Ectodermal cell (in vitro differentiated cells): ENCODE results near the gene FKBP4.

Experiments
- H3K27ac ChIP-seq: 2 replicates; pipeline ENCODE4 v1.7.0; 2013; ENCODE audit warnings: mild to moderate bottlenecking, low read depth, low read length; ENCODE audit not compliant: insufficient read depth, poor library complexity, severe bottlenecking
- H3K27me3 ChIP-seq: 2 replicates; pipeline ENCODE4 v1.7.0; 2013; ENCODE audit warnings: mild to moderate bottlenecking, low read length; ENCODE audit not compliant: insufficient read depth, control insufficient read depth, poor library complexity, severe bottlenecking
- H3K36me3 ChIP-seq: one replicate; pipeline ENCODE4 v1.7.0; 2013; ENCODE audit warnings: low read length; ENCODE audit not compliant: control insufficient read depth, insufficient read depth
- H3K4me1 ChIP-seq: one replicate; pipeline ENCODE4 v1.7.0; 2013; ENCODE audit warnings: low read length; ENCODE audit not compliant: control insufficient read depth, insufficient read depth
- H3K4me3 ChIP-seq: 2 replicates; pipeline ENCODE4 v1.7.0; 2013; ENCODE audit warnings: low read depth, low read length, control low read depth; ENCODE audit not compliant: insufficient read depth
- H3K9me3 ChIP-seq: 2 replicates; pipeline ENCODE4 v1.7.0; 2013; ENCODE audit warnings: mild to moderate bottlenecking, low read length, moderate library complexity; ENCODE audit not compliant: control insufficient read depth
- WGBS, 2 experiments: methylation state at CpG; one replicate each; pipeline ENCODE4 v1.1.7; 2013; ENCODE audit warnings: missing lambda C conversion rate in 2 of 2; 5-methylcytosine and 5-hydroxymethylcytosine counted together

Gene FKBP4

DNA sequence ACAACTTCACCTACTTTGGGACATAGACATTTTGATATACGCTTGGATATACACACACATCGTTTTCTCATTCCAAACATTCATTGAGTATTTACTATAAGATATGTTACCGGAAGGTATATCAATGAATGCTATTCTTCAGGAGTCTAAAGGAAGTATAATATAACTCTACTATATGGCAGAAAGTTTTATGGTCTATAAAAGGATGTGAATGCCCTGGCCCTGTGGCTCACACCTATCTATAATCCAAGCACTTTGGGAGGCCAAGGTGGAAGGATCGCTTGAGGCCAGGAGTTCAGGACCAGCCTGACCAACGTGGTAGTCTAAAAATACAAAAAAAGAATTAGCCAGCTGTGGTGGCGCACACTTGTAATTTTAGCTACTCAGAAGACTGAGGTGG, 34.5 kb downstream of the FKBP4 start:
- H3K9me3 ChIP-seq = no peaks in the 10 kb centered on the region
- H3K27me3 ChIP-seq = no peaks in the 10 kb centered on the region
- H3K27ac ChIP-seq = no peak overlapping the region
- WGBS, 2 experiments = 88 to 98% methylated on average over 3 to 4 of the region's 6 CpGs
- peaks cover 30% of the 10 kb centered on the region for H3K4me1 ChIP-seq
- H3K4me3 ChIP-seq = no peak overlapping the region
- H3K36me3 ChIP-seq = peaks cover 12% of the 10 kb centered on the region

DNA sequence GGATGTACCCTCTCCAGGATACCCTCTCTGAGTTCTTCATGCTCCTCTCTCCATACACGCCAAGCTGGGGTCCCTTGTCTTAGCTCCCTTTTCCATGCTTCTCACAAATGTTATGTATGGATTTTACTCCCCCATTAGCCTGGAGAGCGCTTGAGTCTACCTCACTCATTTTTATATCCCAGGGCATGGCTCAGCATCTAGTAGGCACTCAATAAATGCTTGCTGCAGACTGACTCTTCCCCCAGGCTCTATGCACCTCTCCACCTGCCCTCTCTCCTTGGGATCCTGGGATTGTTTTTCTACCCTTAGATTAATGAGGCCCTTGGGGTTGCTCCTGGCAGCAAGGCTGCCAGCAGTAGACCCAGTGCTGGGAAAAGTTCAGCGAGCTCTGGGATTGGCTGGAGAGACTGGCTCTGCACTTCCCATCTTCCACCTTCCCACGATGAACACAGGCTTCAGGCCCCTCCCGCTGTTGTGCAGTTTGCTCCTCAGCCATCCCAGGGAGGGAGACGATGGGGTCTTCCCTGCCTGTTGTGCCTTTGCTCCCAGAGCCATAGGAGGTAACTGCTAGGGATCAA, 37.9 kb downstream of the FKBP4 start:
- Histone ChIP-seq H3K27me3 (no peaks in the 10 kb centered on the region), H3K9me3 (no peaks in the 10 kb centered on the region), H3K27ac (no peak overlapping the region), H3K4me3 (no peak overlapping the region), H3K4me1 (peaks cover 22% of the 10 kb centered on the region), H3K36me3 (peaks cover 11% of the 10 kb centered on the region)
- WGBS, 2 experiments = 85 to 91% methylated on average over 6 of the region's 6 CpGs

GRCh38 chr12:2833327-2833726, 38.6 kb downstream of the FKBP4 start:
- Histone ChIP-seq H3K9me3 (no peaks in the 10 kb centered on the region), H3K27ac (no peak overlapping the region), H3K4me1 (peaks cover 22% of the 10 kb centered on the region), H3K27me3 (no peaks in the 10 kb centered on the region), H3K36me3 (peaks cover 6% of the 10 kb centered on the region), H3K4me3 (no peak overlapping the region)
- WGBS, 2 experiments = 74 to 82% methylated on average over 5 of the region's 5 CpGs

- Histone ChIP-seq H3K4me3 (no peak overlapping the region), H3K27ac (no peak overlapping the region)
These were observed 39.0 kb downstream of the FKBP4 start for GRCh38 chr12:2833810-2834209.

GRCh38 chr12:2834581-2835491, 40.1 kb downstream of the FKBP4 start, which contains the start of gene NRIP2:
NRIP2 (minus strand) TSS chr12:2835035; CDS start chr12:2834983, 52 bp downstream.
- Histone ChIP-seq H3K4me1 (peaks cover 22% of the 10 kb centered on the region), H3K4me3 (no peak within 1 kb of the TSS), H3K36me3 (peaks cover 6% of the 10 kb centered on the region), H3K27ac (no peak within 1 kb of the TSS), H3K9me3 (no peaks in the 10 kb centered on the region), H3K27me3 (no peaks in the 10 kb centered on the region)
- WGBS, 2 experiments = 42% methylated on average over 32 of the region's 32 CpGs

More at GRCh38 chr12:2833810-2834209, 39.0 kb downstream of the FKBP4 start:
- Histone ChIP-seq H3K27me3 (no peaks in the 10 kb centered on the region), H3K36me3 (peaks cover 6% of the 10 kb centered on the region), H3K9me3 (no peaks in the 10 kb centered on the region), H3K4me1 (peaks cover 22% of the 10 kb centered on the region)
- WGBS, 2 experiments = 87 to 90% methylated on average over 9 of the region's 9 CpGs

DNA sequence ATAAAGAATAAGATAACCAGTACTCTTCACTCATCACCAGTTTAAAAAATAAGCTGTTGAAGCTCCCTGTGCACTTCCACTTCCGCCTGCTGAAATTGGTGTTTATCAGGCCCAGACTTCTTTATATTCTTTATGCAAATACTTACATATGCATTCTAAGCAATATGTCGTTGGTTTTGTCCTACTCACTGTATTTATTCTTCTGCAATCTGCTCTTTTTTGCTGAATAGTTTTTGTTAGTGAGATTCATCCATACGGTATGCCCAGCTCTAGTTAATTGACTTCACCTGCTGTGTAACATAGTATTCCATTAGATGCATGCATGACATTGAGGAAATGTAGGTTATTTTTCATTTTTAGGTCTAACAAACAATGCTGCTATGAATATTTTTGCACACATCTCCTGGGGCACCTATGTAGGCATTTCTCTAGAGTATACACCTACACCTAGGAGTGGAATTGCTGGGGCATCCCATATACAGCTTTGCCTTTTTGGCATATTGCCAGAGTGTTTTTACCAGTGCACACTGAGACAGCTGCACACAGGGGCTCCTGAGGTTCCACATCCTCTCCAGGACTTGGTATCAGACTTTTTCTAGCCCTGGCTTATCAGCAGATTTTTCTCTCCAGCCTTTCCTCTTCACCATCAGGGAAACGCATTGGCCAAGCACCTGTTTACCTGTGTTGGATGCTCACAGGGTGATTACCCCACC, 41.1 kb downstream of the FKBP4 start:
- Histone ChIP-seq H3K4me3 (no peak overlapping the region), H3K4me1 (peaks cover 22% of the 10 kb centered on the region), H3K36me3 (peaks cover 6% of the 10 kb centered on the region), H3K9me3 (no peaks in the 10 kb centered on the region), H3K27ac (no peak overlapping the region), H3K27me3 (no peaks in the 10 kb centered on the region)
- 86 to 89% methylated on average over 4 of the region's 4 CpGs for WGBS, 2 experiments

DNA sequence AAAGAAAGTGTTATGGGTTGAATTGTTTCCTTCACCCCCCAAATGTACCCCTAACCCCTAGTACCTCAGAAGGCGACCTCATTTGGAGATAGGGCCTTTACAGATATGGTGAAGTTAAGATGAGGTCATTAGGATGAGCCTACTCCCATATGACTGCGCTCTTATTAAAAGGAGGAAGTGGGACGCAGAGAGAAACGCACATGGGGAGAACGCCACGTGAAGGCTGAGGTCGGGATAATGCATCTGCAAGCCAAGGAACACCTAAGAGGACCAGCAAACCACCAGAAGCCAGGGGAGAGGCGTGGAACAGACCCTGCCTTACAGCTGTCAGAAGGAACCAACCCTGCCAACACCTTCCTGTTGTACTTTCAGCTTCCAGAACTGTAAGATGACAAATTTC, 41.8 kb downstream of the FKBP4 start:
- Histone ChIP-seq H3K36me3 (peaks cover under 1% of the 10 kb centered on the region), H3K27me3 (no peaks in the 10 kb centered on the region), H3K4me1 (peaks cover 22% of the 10 kb centered on the region), H3K4me3 (no peak overlapping the region), H3K9me3 (no peaks in the 10 kb centered on the region), H3K27ac (no peak overlapping the region)
- 85% methylated on average over 8 of the region's 8 CpGs for WGBS, 2 experiments

DNA sequence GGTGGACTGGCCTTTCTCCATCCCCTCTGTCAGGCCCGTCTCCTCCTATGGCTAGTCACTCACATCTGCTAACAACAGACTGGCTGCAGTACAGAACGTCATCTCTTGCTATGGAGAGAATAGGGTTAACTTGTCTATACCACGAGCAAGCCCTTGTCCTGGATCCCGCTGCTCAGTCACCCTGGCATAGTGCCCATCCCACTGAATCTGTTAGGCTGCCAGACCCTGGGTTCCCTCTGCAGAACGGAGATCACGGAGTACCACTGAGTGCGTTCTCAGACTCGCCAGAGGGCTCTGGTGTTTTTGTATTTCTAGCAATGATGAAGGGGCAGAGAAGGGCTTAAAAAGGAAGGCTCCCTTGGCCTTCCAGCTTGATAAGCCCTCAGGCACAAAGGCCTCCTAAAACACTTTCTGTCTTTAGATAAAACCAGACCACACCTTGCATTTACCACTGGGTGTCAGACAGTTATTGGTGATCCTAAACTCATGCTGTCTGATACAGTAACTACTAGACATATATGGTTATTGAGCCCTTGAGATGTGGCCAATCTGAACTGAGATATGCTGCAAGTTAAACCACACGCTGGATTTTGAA, 46.4 kb downstream of the FKBP4 start:
- Histone ChIP-seq H3K36me3 (no peaks in the 10 kb centered on the region), H3K27ac (no peak overlapping the region), H3K27me3 (no peaks in the 10 kb centered on the region), H3K9me3 (no peaks in the 10 kb centered on the region), H3K4me3 (no peak overlapping the region), H3K4me1 (peaks cover 13% of the 10 kb centered on the region)
- WGBS, 2 experiments = 80 to 87% methylated on average over 9 of the region's 9 CpGs

DNA sequence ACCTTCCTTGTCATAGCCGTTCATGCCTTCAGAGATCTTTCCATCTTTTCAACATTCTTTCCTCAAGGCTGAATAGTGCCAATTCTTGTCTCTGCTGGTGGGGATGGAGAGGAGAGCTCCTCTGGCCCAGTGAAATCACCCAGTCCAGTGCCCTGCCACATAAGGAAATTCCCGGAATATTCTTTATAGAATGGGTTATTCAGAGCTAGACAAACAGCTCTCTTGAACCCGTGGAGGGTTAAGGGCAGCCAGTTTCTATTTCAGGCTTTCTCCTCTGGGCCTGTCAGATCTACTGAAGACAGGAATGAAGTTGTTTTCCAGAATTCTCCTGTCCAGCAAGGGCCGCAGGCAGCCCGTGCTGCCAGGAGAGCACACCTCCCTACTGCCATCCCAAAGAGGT, 48.2 kb downstream of the FKBP4 start:
- Histone ChIP-seq H3K9me3 (no peaks in the 10 kb centered on the region), H3K4me1 (peaks cover 18% of the 10 kb centered on the region), H3K4me3 (no peak overlapping the region), H3K27me3 (no peaks in the 10 kb centered on the region), H3K36me3 (no peaks in the 10 kb centered on the region), H3K27ac (no peak overlapping the region)
- 91 to 94% methylated on average over 5 of the region's 5 CpGs for WGBS, 2 experiments

- peaks cover 30% of the 10 kb centered on the region for H3K4me1 ChIP-seq
- H3K4me3 ChIP-seq = no peak overlapping the region
- H3K36me3 ChIP-seq = no peaks in the 10 kb centered on the region
- 92% methylated on average over 9 of the region's 9 CpGs for WGBS, 2 experiments
- no peak overlapping the region for H3K27ac ChIP-seq
- no peaks in the 10 kb centered on the region for H3K9me3 ChIP-seq
- no peaks in the 10 kb centered on the region for H3K27me3 ChIP-seq
These were observed 50.0 kb downstream of the FKBP4 start for GRCh38 chr12:2844786-2845185.
